ENCODE measurements around the gene FMNL2. TPM values are rescaled to one million over a fixed set of nuclear protein-coding genes. Genes with fewer than 3 reads are reported as not detected.
"Not testable (repeated sequence)": the region's sequence is repeated elsewhere in the genome, so short reads cannot be mapped to it uniquely, and the experiment has no call there.

FMNL2 gene
- total RNA-seq, 4 donors from 2014 or later: 6.7 to 17.2 (median 11.5) TPM

- Histone ChIP-seq H3K4me3 (no peak overlapping the region), H3K36me3 (no peaks in the 10 kb centered on the region), H3K27ac (no peak overlapping the region), H3K27me3 (no peaks in the 10 kb centered on the region), H3K9me3 (no peaks in the 10 kb centered on the region), H3K4me1 (peaks cover 25 to 29% of the 10 kb centered on the region in 2 donors)
- in situ Hi-C loops (cut with MboI; ENCODE audit: low sequenced_read_pairs in 4 of 4) (no loop called here), intact Hi-C loops (cut with DNase I; ENCODE audit: low total_unique reads) (no loop called here)
- TF ChIP-seq POLR2A (IDR thresholded peaks at IDR 0.05) (no peak), CTCF (IDR thresholded peaks at IDR 0.05 in 4 of 5, conservative IDR thresholded peaks at IDR 0.05 in 1 of 5) (no peak)
- no peak for DNase-seq
- no peak for ATAC-seq
Observed at GRCh38 chr2:152384992-152385391, 50.0 kb downstream of the FMNL2 start.

GRCh38 chr2:152385650-152386049 lies 50.7 kb downstream of the FMNL2 start:
- in situ Hi-C loops (cut with MboI; ENCODE audit: low sequenced_read_pairs in 4 of 4): no loop called here
- no peaks in the 10 kb centered on the region for H3K36me3 ChIP-seq

GRCh38 chr2:152386266-152386665 lies 51.3 kb downstream of the FMNL2 start:
- no peaks in the 10 kb centered on the region for H3K27me3 ChIP-seq
- intact Hi-C loops (cut with DNase I; ENCODE audit: low total_unique reads) (no loop called here), in situ Hi-C loops (cut with MboI; ENCODE audit: low sequenced_read_pairs in 4 of 4) (no loop called here)
- H3K27ac ChIP-seq: no peak overlapping the region
- no peaks in the 10 kb centered on the region for H3K9me3 ChIP-seq
- no peak overlapping the region for H3K4me3 ChIP-seq
- no peaks in the 10 kb centered on the region for H3K36me3 ChIP-seq
- no peak for ATAC-seq
- DNase-seq: no peak
- TF ChIP-seq CTCF (IDR thresholded peaks at IDR 0.05 in 4 of 5, conservative IDR thresholded peaks at IDR 0.05 in 1 of 5) (no peak), POLR2A (IDR thresholded peaks at IDR 0.05) (no peak)
- peaks cover 12 to 28% of the 10 kb centered on the region in 2 donors for H3K4me1 ChIP-seq

More at GRCh38 chr2:152385650-152386049, 50.7 kb downstream of the FMNL2 start:
- H3K27ac ChIP-seq: no peak overlapping the region
- ATAC-seq: peak in 1 of 2 donors; percentile 42
- no peaks in the 10 kb centered on the region for H3K9me3 ChIP-seq
- intact Hi-C loops (cut with DNase I; ENCODE audit: low total_unique reads): no loop called here
- H3K27me3 ChIP-seq: no peaks in the 10 kb centered on the region
- TF ChIP-seq POLR2A (IDR thresholded peaks at IDR 0.05) (no peak), CTCF (IDR thresholded peaks at IDR 0.05 in 4 of 5, conservative IDR thresholded peaks at IDR 0.05 in 1 of 5) (no peak)
- H3K4me1 ChIP-seq: peaks cover 18 to 23% of the 10 kb centered on the region in 2 donors
- H3K4me3 ChIP-seq: no peak overlapping the region
- DNase-seq: no peak

- no peaks in the 10 kb centered on the region for H3K36me3 ChIP-seq
- in situ Hi-C loops (cut with MboI; ENCODE audit: low sequenced_read_pairs in 4 of 4) (no loop called here), intact Hi-C loops (cut with DNase I; ENCODE audit: low total_unique reads) (no loop called here)
- no peak overlapping the region for H3K4me3 ChIP-seq
- H3K4me1 ChIP-seq: peaks cover 11 to 30% of the 10 kb centered on the region in 2 donors
- H3K27me3 ChIP-seq: no peaks in the 10 kb centered on the region
- H3K9me3 ChIP-seq: no peaks in the 10 kb centered on the region
- no peak overlapping the region for H3K27ac ChIP-seq
- ATAC-seq (no peak), DNase-seq (no peak)
- TF ChIP-seq CTCF (IDR thresholded peaks at IDR 0.05 in 4 of 5, conservative IDR thresholded peaks at IDR 0.05 in 1 of 5) (no peak), POLR2A (IDR thresholded peaks at IDR 0.05) (no peak)
Observed at GRCh38 chr2:152387041-152387440, 52.1 kb downstream of the FMNL2 start.

- H3K4me1 ChIP-seq: peaks cover 11 to 30% of the 10 kb centered on the region in 2 donors
- H3K27me3 ChIP-seq; in situ Hi-C loops (cut with MboI; ENCODE audit: low sequenced_read_pairs in 4 of 4); intact Hi-C loops (cut with DNase I; ENCODE audit: low total_unique reads); H3K27ac ChIP-seq; DNase-seq; ATAC-seq; H3K36me3 ChIP-seq; H3K9me3 ChIP-seq; H3K4me3 ChIP-seq: not testable (repeated sequence)
Observed at GRCh38 chr2:152388269-152388668, 53.3 kb downstream of the FMNL2 start.

Data from gastrocnemius medialis (tissue), 4 donors.